GM18858 (cell line): ENCODE data around the gene NKX2-4.

ENCODE experiments used
- ATAC-seq: cut with Tn5 transposase; IDR thresholded peaks from one replicate; pipeline ENCODE4 v1.9.1; 2021; ENCODE audit not compliant: unreplicated experiment

NKX2-4 gene

GRCh38 chr20:21364413-21364812, 32.9 kb downstream of the NKX2-4 start:
- ATAC-seq: no peak

GRCh38 chr20:21361266-21361665, 36.1 kb downstream of the NKX2-4 start:
- ATAC-seq: no peak

GRCh38 chr20:21360705-21361104, 36.6 kb downstream of the NKX2-4 start:
- ATAC-seq: no peak

- ATAC-seq: no peak
Observed at GRCh38 chr20:21358737-21359136, 38.6 kb downstream of the NKX2-4 start.

- ATAC-seq: no peak
Observed at GRCh38 chr20:21357844-21358243, 39.5 kb downstream of the NKX2-4 start.

- ATAC-seq: no peak
Observed at GRCh38 chr20:21356386-21356785, 40.9 kb downstream of the NKX2-4 start.

- ATAC-seq: no peak
Observed at GRCh38 chr20:21355981-21356380, 41.3 kb downstream of the NKX2-4 start.

GRCh38 chr20:21353236-21353635, 44.1 kb downstream of the NKX2-4 start:
- no peak for ATAC-seq

GRCh38 chr20:21352703-21353102, 44.6 kb downstream of the NKX2-4 start:
- ATAC-seq: no peak
